OCI-LY7 (cell line): ENCODE data around the gene GDF2. TPM values are rescaled to one million over a fixed set of nuclear protein-coding genes. Genes with fewer than 3 reads are reported as not detected.

Experiments
- BruUV-seq: library from RNA; stranded (reverse); fragments of 400-500 nt; replicated peaks from 2 replicates; lab custom pipeline; 2021; lab: Mats Ljungman, UMichigan
- CTCF ChIA-PET: fragments of 300-600 bp; sonication (Branson Sonifier 250); formaldehyde crosslinking; loops from one replicate; lab custom pipeline; 2022; ENCODE audit warnings: antibody characterized with exemption; ENCODE audit not compliant: unreplicated experiment; lab: Charles Lee
- POLR2A ChIA-PET: fragments of 300-600 bp; sonication (Branson Sonifier 250); formaldehyde crosslinking; loops from one replicate; lab custom pipeline; 2022; ENCODE audit warnings: antibody characterized with exemption; lab: Charles Lee
- DNase-seq: peaks from one replicate; pipeline ENCODE4 v3.0.0-alpha.2; 2015; ENCODE audit warnings: low spot score
- H2AFZ ChIP-seq: fragments of 200-600 bp; sonication (generic), shearing (Covaris generic); 2 replicates; pipeline ENCODE4 v1.6.1; 2014; ENCODE audit warnings: mild to moderate bottlenecking, antibody characterized with exemption, low read length, moderate library complexity
- H3K27ac ChIP-seq: fragments of 200-600 bp; sonication (generic); 2 replicates; pipeline ENCODE4 v1.5.1; 2014; ENCODE audit warnings: mixed run types, low read depth, mild to moderate bottlenecking, moderate library complexity, low read length, inconsistent platforms; ENCODE audit not compliant: poor library complexity, severe bottlenecking
- H3K36me3 ChIP-seq: fragments of 200-600 bp; sonication (generic); 2 replicates; pipeline ENCODE4 v1.6.1; 2014; ENCODE audit warnings: mild to moderate bottlenecking, antibody characterized with exemption, low read length, moderate library complexity, mixed read lengths; ENCODE audit not compliant: insufficient read depth
- H3K4me1 ChIP-seq: fragments of 200-600 bp; sonication (generic); 2 replicates; pipeline ENCODE4 v1.5.1; 2014; ENCODE audit warnings: mild to moderate bottlenecking, low read length; ENCODE audit not compliant: insufficient read depth, poor library complexity, severe bottlenecking
- H3K4me2 ChIP-seq: fragments of 200-600 bp; sonication (generic); 2 replicates; pipeline ENCODE4 v1.6.1; 2014; ENCODE audit warnings: mild to moderate bottlenecking, low read length
- H3K4me3 ChIP-seq: fragments of 200-600 bp; sonication (generic); 2 replicates; pipeline ENCODE4 v1.5.1; 2014; ENCODE audit warnings: mild to moderate bottlenecking, low read depth, low read length; ENCODE audit not compliant: poor library complexity, severe bottlenecking
- H3K79me2 ChIP-seq: fragments of 200-600 bp; sonication (generic); 2 replicates; pipeline ENCODE4 v1.6.1; 2016; ENCODE audit warnings: low read depth, mild to moderate bottlenecking, low read length, moderate library complexity, mixed read lengths; ENCODE audit not compliant: insufficient read depth
- H3K9me2 ChIP-seq: fragments of 200-600 bp; sonication (generic); 2 replicates; pipeline ENCODE4 v1.6.1; 2016; ENCODE audit warnings: mild to moderate bottlenecking, low read length, mixed read lengths; ENCODE audit not compliant: insufficient read depth
- H3K9me3 ChIP-seq: fragments of 200-600 bp; sonication (generic); 2 replicates; pipeline ENCODE4 v1.6.1; 2014; ENCODE audit warnings: mild to moderate bottlenecking, mixed run types, low read length, mixed read lengths
- H4K20me1 ChIP-seq: fragments of 200-600 bp; sonication (generic); 2 replicates; pipeline ENCODE4 v1.6.1; 2014; ENCODE audit warnings: mild to moderate bottlenecking, antibody characterized with exemption, low read length, moderate library complexity, mixed read lengths; ENCODE audit not compliant: insufficient read depth
- EZH2phosphoT487 ChIP-seq: fragments of 200-600 bp; sonication (generic); IDR thresholded peaks from 2 replicates; pipeline ENCODE4 v1.6.1; 2018; ENCODE audit warnings: low read depth, borderline replicate concordance, mild to moderate bottlenecking, mixed run types, antibody characterized with exemption, low read length, moderate library complexity, mixed read lengths
- intact Hi-C: fragments of 100-400 bp; cut with micrococcal nuclease; formaldehyde crosslinking; loops from one replicate; pipeline ENCODE4 v1.10.0; 2022; ENCODE audit not compliant: unreplicated experiment
- total RNA-seq, 2 experiments: library from RNA; depleted of rRNA in 1 of 2; stranded (reverse); fragments of >200 nt in 1 of 2; shearing (Covaris generic) in 1 of 2; gene quantifications; 2 replicates each; pipeline ENCODE4 v1.2.3, GENCODE V29; 2014 to 2022
- TF ChIP-seq, protein P1 (sequence below): fragments of 200-600 bp; sonication (generic); conservative IDR thresholded peaks from 2 replicates; pipeline ENCODE4 v1.5.1; 2014; ENCODE audit warnings: mild to moderate bottlenecking, antibody characterized with exemption, low read length, moderate library complexity, mixed read lengths

GDF2 gene
- total RNA-seq, 2 experiments from 2014 or later: not detected

DNA sequence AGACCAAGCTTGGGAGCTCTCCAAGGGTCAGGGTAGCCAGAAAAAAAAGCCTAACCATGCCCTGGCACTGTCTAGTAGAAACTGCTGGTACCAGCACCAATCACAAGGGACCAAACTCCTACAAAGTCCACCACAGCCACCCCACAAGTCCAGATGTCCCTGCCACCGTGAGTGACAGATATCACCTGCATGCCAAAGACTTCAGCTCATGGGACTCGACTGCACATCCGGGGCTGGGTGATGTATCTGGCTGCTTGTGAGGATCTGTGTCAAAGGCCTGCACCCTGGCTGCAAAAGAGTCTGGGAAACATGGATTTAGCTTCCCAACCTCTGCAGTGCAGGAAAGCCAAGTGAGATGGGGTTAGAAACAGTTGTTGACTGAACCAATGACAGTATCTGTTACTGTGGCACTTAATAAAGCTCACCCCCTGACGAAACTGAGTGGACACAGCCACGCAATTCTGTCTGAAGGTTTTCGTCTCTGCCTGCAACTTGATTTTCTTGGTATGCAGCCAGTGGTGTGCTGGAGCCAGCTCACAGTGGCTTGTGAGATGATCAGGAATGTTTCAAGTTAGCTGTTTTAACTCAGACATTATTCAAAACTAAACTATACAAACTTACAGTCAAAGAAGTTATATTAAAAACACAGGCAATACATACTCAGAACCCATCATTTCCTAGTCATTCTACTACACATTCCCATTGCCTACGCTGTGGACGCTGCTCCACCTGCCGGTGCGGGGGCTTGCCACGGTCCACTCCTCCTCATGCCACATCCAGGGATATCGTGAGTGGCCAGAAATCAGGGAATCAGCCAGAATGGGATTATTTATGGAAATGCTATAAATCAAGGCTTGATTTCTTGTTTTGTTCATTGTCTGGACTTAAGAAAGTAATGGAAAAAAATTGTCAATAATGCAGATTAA lies 52.6 kb downstream of the GDF2 start:
- Histone ChIP-seq H3K4me3 (no peak overlapping the region), H3K4me1 (no peaks in the 10 kb centered on the region), H2AFZ (no peak overlapping the region), H3K79me2 (no peaks in the 10 kb centered on the region), H3K27ac (no peak overlapping the region), H3K9me3 (no peaks in the 10 kb centered on the region), H3K4me2 (no peak overlapping the region), H3K36me3 (no peaks in the 10 kb centered on the region), H3K9me2 (no peaks in the 10 kb centered on the region), H4K20me1 (no peaks in the 10 kb centered on the region)
- intact Hi-C loops: loop anchor here (10.0 kb wide), 1 partner anchor 60 kb away; no protein-coding TSS in a partner anchor
- ChIA-PET CTCF (interaction anchor here (0.6 kb wide), 1 partner anchor 13 kb away, joined by 3 read pairs; no protein-coding TSS in a partner anchor), POLR2A (no interaction called here)
- no peak for DNase-seq
- BruUV-seq: no TSS peak
- TF ChIP-seq EZH2phosphoT487: no peak
- TF ChIP-seq, protein P1, sequence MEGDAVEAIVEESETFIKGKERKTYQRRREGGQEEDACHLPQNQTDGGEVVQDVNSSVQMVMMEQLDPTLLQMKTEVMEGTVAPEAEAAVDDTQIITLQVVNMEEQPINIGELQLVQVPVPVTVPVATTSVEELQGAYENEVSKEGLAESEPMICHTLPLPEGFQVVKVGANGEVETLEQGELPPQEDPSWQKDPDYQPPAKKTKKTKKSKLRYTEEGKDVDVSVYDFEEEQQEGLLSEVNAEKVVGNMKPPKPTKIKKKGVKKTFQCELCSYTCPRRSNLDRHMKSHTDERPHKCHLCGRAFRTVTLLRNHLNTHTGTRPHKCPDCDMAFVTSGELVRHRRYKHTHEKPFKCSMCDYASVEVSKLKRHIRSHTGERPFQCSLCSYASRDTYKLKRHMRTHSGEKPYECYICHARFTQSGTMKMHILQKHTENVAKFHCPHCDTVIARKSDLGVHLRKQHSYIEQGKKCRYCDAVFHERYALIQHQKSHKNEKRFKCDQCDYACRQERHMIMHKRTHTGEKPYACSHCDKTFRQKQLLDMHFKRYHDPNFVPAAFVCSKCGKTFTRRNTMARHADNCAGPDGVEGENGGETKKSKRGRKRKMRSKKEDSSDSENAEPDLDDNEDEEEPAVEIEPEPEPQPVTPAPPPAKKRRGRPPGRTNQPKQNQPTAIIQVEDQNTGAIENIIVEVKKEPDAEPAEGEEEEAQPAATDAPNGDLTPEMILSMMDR: no peak

DNA sequence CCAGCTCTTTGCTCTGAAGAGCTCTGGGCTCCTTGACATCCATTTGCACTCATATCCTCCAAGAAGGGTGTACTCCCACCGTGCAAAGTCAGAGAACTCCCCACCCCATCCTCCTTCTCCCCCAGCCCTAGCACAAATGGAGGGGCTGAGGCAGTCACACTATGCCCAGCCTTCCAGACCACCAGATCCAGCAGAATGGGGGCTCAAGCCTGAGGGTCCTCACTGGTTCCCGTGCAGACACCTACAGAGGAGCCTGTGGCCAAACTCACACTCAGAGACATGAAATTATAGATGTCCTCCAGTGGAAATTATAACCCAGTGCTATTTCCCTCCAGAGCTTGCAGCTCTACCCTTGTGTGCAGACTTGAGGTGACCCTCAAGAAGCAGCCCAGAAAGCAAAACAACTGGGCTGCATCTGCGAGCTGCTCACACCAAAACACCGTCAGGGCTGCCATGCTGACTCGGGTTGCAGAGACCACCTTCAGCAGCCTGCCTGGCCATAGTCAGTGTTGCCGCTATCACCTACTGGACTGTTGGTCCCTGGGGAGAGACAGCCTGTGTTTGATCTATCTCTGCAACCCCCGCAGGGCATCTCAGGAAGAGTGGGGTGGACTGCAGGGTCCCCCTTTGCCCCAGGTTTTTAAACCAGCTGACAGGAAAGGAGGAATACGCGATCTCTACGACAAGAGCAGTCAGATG lies 54.4 kb downstream of the GDF2 start:
- BruUV-seq: no TSS peak
- no peaks in the 10 kb centered on the region for H3K9me2 ChIP-seq

More for the DNA sequence above, 54.4 kb downstream of the GDF2 start:
- Histone ChIP-seq H3K36me3 (no peaks in the 10 kb centered on the region), H3K4me2 (no peak overlapping the region), H3K79me2 (no peaks in the 10 kb centered on the region), H3K4me1 (no peaks in the 10 kb centered on the region), H3K9me3 (no peaks in the 10 kb centered on the region), H4K20me1 (no peaks in the 10 kb centered on the region), H2AFZ (no peak overlapping the region), H3K27ac (no peak overlapping the region), H3K4me3 (no peak overlapping the region)
- no peak for DNase-seq
- ChIA-PET CTCF (no interaction called here), POLR2A (no interaction called here)
- no peak for TF ChIP-seq EZH2phosphoT487
- intact Hi-C loops: loop anchor here (10.0 kb wide), 1 partner anchor 62 kb away; no protein-coding TSS in a partner anchor

Other genes starting within 250 kb of the GDF2 start
- gene GDF10, start 22.3 kb upstream of the GDF2 start, total RNA-seq (2014; rRNA removed; shearing (Covaris generic)): not detected in 2 replicates
- not detected in 2 replicates for gene GDF10, start 22.3 kb upstream of the GDF2 start, total RNA-seq (2022)
- not detected in 2 replicates for gene RBP3, start 25.9 kb downstream of the GDF2 start, total RNA-seq (2014; rRNA removed; shearing (Covaris generic))
- gene RBP3, start 25.9 kb downstream of the GDF2 start, total RNA-seq (2022): not detected in 2 replicates
- gene ZNF488, start 61.8 kb downstream of the GDF2 start, total RNA-seq (2014; rRNA removed; shearing (Covaris generic)): 0.06 and 0.31 TPM in 2 replicates
- 0.30 and 0.34 TPM in 2 replicates for gene ZNF488, start 61.8 kb downstream of the GDF2 start, total RNA-seq (2022)
- gene ANXA8, start 161.7 kb downstream of the GDF2 start, total RNA-seq (2014; rRNA removed; shearing (Covaris generic)): not detected in 2 replicates
- not detected in 2 replicates for gene ANXA8, start 161.7 kb downstream of the GDF2 start, total RNA-seq (2022)
- gene FAM25G, start 169.2 kb downstream of the GDF2 start, total RNA-seq (2014; rRNA removed; shearing (Covaris generic)): not detected in 2 replicates
- not detected in 2 replicates for gene FAM25G, start 169.2 kb downstream of the GDF2 start, total RNA-seq (2022)
- 4.8 and 7.4 TPM in 2 replicates for gene AGAP9, start 201.2 kb downstream of the GDF2 start, total RNA-seq (2014; rRNA removed; shearing (Covaris generic))
- gene AGAP9, start 201.2 kb downstream of the GDF2 start, total RNA-seq (2022): 7.6 and 8.0 TPM in 2 replicates